H9 (cell line): ENCODE results near the gene GPALPP1. TPM values are rescaled to one million over a fixed set of nuclear protein-coding genes. Genes with fewer than 3 reads are reported as not detected.

Experiments
- DNase-seq: peaks from one replicate; pipeline ENCODE4 v3.0.0-alpha.2; 2017
- H2AFZ ChIP-seq: one replicate; pipeline ENCODE4 v1.6.1; 2013; ENCODE audit warnings: mild to moderate bottlenecking, low read length, control low read depth, moderate library complexity
- H2AK5ac ChIP-seq: 2 replicates; pipeline ENCODE4 v1.6.1; 2013; ENCODE audit warnings: low read length, control low read depth, mixed read lengths; ENCODE audit not compliant: insufficient read length
- H2BK120ac ChIP-seq: one replicate; pipeline ENCODE4 v1.6.1; 2013; ENCODE audit warnings: low read depth, mild to moderate bottlenecking, low read length, control low read depth, inconsistent platforms; ENCODE audit not compliant: poor library complexity, severe bottlenecking
- H2BK12ac ChIP-seq: 2 replicates; pipeline ENCODE4 v1.6.1; 2013; ENCODE audit warnings: low read length, control low read depth, mixed read lengths, low read depth; ENCODE audit not compliant: insufficient read length
- H2BK15ac ChIP-seq: 2 replicates; pipeline ENCODE4 v1.6.1; 2013; ENCODE audit warnings: low read depth, low read length, control low read depth
- H2BK20ac ChIP-seq: one replicate; pipeline ENCODE4 v1.6.1; 2013; ENCODE audit warnings: low read depth, mild to moderate bottlenecking, low read length, control low read depth, inconsistent platforms; ENCODE audit not compliant: poor library complexity, severe bottlenecking
- H2BK5ac ChIP-seq: 2 replicates; pipeline ENCODE4 v1.6.1; 2013; ENCODE audit warnings: low read length, control low read depth, mixed read lengths; ENCODE audit not compliant: insufficient read length
- H3K14ac ChIP-seq: 2 replicates; pipeline ENCODE4 v1.6.1; 2013; ENCODE audit warnings: low read length, control low read depth; ENCODE audit not compliant: insufficient read depth
- H3K18ac ChIP-seq: 2 replicates; pipeline ENCODE4 v1.6.1; 2013; ENCODE audit warnings: low read depth, mild to moderate bottlenecking, mixed read lengths, low read length, control low read depth; ENCODE audit not compliant: insufficient read length
- H3K23ac ChIP-seq: 2 replicates; pipeline ENCODE4 v1.6.1; 2013; ENCODE audit warnings: low read length, control low read depth, mixed read lengths, low read depth; ENCODE audit not compliant: insufficient read length
- H3K23me2 ChIP-seq: 2 replicates; pipeline ENCODE4 v1.6.1; 2013; ENCODE audit warnings: low read depth, mild to moderate bottlenecking, mixed read lengths, low read length, control low read depth; ENCODE audit not compliant: insufficient read length, poor library complexity, severe bottlenecking
- H3K27ac ChIP-seq: 2 replicates; pipeline ENCODE4 v1.5.1; 2013; ENCODE audit warnings: low read length, control low read depth, mixed read lengths, low read depth; ENCODE audit not compliant: insufficient read length
- H3K27me3 ChIP-seq: 2 replicates; pipeline ENCODE4 v1.6.1; 2013; ENCODE audit warnings: low read length, control low read depth, inconsistent platforms; ENCODE audit not compliant: insufficient read depth
- H3K4ac ChIP-seq: 2 replicates; pipeline ENCODE4 v1.6.1; 2013; ENCODE audit warnings: low read depth, mild to moderate bottlenecking, control low read depth, inconsistent platforms, low read length, moderate library complexity
- H3K4me1 ChIP-seq: 2 replicates; pipeline ENCODE4 v1.6.1; 2013; ENCODE audit warnings: low read length, control low read depth, inconsistent platforms; ENCODE audit not compliant: insufficient read depth
- H3K4me2 ChIP-seq: 2 replicates; pipeline ENCODE4 v1.6.1; 2013; ENCODE audit warnings: low read length, control low read depth, mixed read lengths; ENCODE audit not compliant: insufficient read length, insufficient read depth
- H3K56ac ChIP-seq: 2 replicates; pipeline ENCODE4 v1.6.1; 2013; ENCODE audit warnings: low read depth, mild to moderate bottlenecking, mixed read lengths, low read length, control low read depth; ENCODE audit not compliant: insufficient read length
- H3K79me1 ChIP-seq: 2 replicates; pipeline ENCODE4 v1.6.1; 2013; ENCODE audit warnings: low read depth, mild to moderate bottlenecking, moderate library complexity, low read length, control low read depth, inconsistent platforms; ENCODE audit not compliant: insufficient read depth, poor library complexity, severe bottlenecking
- H3K79me2 ChIP-seq: 2 replicates; pipeline ENCODE4 v1.6.1; 2013; ENCODE audit warnings: low read length, control low read depth, inconsistent platforms; ENCODE audit not compliant: insufficient read depth
- H3K9ac ChIP-seq: 2 replicates; pipeline ENCODE4 v1.6.1; 2013; ENCODE audit warnings: low read length, control low read depth, mixed read lengths; ENCODE audit not compliant: insufficient read length; ENCODE audit errors: extremely low read depth
- H3K9me3 ChIP-seq: one replicate; pipeline ENCODE4 v1.6.1; 2013; ENCODE audit warnings: low read depth, low read length, inconsistent platforms; ENCODE audit not compliant: control insufficient read depth
- H3T11ph ChIP-seq: one replicate; pipeline ENCODE4 v1.6.1; 2013; ENCODE audit warnings: mild to moderate bottlenecking, low read length, control low read depth, inconsistent platforms
- H4K20me1 ChIP-seq: one replicate; pipeline ENCODE4 v1.6.1; 2013; ENCODE audit not compliant: control insufficient read depth, insufficient read length, insufficient read depth
- H4K5ac ChIP-seq: 2 replicates; pipeline ENCODE4 v1.6.1; 2013; ENCODE audit warnings: low read depth, mild to moderate bottlenecking, mixed read lengths, low read length, control low read depth; ENCODE audit not compliant: insufficient read length
- H4K8ac ChIP-seq: replicated peaks from 2 replicates; pipeline ENCODE4 v1.6.1; 2013; ENCODE audit warnings: low read length, control low read depth, mixed read lengths, low read depth; ENCODE audit not compliant: insufficient read length
- H4K91ac ChIP-seq: 2 replicates; pipeline ENCODE4 v1.6.1; 2013; ENCODE audit warnings: low read depth, mild to moderate bottlenecking, moderate library complexity, mixed read lengths, low read length, control low read depth; ENCODE audit not compliant: insufficient read length
- H3K27ac Mint-ChIP-seq, 3 experiments: 2 replicates in 2 of 3; 3 replicates in 1 of 3; pipeline ENCODE4 v1.8.0; 2020 to 2021; ENCODE audit warnings: mixed read lengths in 3 of 3, mild to moderate bottlenecking in 1 of 3, moderate library complexity in 1 of 3
- H3K27me3 Mint-ChIP-seq: 2 replicates; pipeline ENCODE4 v1.8.0; 2021; ENCODE audit warnings: low read depth, mild to moderate bottlenecking, moderate library complexity, mixed read lengths
- H3K36me3 Mint-ChIP-seq, 3 experiments: 2 replicates in 2 of 3; 3 replicates in 1 of 3; pipeline ENCODE4 v1.8.0; 2020 to 2021; ENCODE audit warnings: low read depth in 3 of 3, mixed read lengths in 3 of 3; ENCODE audit not compliant: insufficient read depth in 1 of 3
- H3K4me1 Mint-ChIP-seq, 2 experiments: 2 replicates each; pipeline ENCODE4 v1.8.0; 2020; ENCODE audit warnings: mixed read lengths in 2 of 2
- H3K4me3 Mint-ChIP-seq, 2 experiments: 2 replicates in 1 of 2; 3 replicates in 1 of 2; pipeline ENCODE4 v1.8.0; 2020 to 2021; ENCODE audit warnings: mild to moderate bottlenecking in 2 of 2, mixed read lengths in 2 of 2, moderate library complexity in 1 of 2
- H3K9me3 Mint-ChIP-seq, 2 experiments: 2 replicates in 1 of 2; 3 replicates in 1 of 2; pipeline ENCODE4 v1.8.0; 2020; ENCODE audit warnings: mild to moderate bottlenecking in 2 of 2, mixed read lengths in 2 of 2, moderate library complexity in 1 of 2
- WGBS: extraction: QIAGEN DNeasy Blood & Tissue Kit; methylation state at CpG from one replicate; pipeline ENCODE4 v1.1.7; 2013; ENCODE audit warnings: missing lambda C conversion rate, low lambda C conversion rate, mixed read lengths; ENCODE audit not compliant: insufficient read length; ENCODE audit errors: extremely low coverage; 5-methylcytosine and 5-hydroxymethylcytosine counted together
- total RNA-seq: library from RNA; stranded (reverse); gene quantifications from 2 replicates; pipeline ENCODE4 v1.2.1, GENCODE V29; 2021
- TF ChIP-seq, protein P1 (sequence below): fragments of 200-600 bp; sonication (generic); conservative IDR thresholded peaks from 3 replicates; pipeline ENCODE4 v1.8.0; 2021; ENCODE audit warnings: antibody characterized with exemption, mild to moderate bottlenecking

GPALPP1 gene
- total RNA-seq, 1 experiment from 2014 or later = 21.9 TPM

DNA sequence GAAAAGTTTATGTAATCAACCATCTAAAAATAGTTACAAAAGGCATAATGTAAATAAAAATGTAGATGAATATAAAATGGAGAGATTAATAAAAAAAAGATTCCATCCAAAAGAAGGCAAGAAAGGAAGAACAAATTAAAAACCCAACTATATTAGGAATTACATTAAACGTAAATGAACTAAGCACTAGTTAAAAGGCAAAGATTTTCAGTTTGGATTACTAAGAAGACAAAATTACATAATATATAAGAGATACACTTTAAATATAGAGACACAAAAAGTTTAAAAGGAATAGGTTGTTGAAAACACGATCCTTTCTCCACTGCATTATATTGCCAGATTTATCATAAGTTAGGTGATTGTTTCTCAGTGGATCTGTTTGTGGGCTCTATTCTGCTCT is 27.3 kb upstream of the GPALPP1 start:
- H2BK5ac ChIP-seq = no peak overlapping the region
- H3K4me1 ChIP-seq = no peaks in the 10 kb centered on the region
- no peak overlapping the region for H3K27ac Mint-ChIP-seq
- H4K91ac ChIP-seq = no peak overlapping the region
- H3K14ac ChIP-seq = no peak overlapping the region
- H2BK20ac ChIP-seq = no peak overlapping the region
- no peak overlapping the region for H3T11ph ChIP-seq
- H3K27me3 Mint-ChIP-seq = no peaks in the 10 kb centered on the region
- H3K4ac ChIP-seq = no peak overlapping the region
- no peak overlapping the region for H3K4me2 ChIP-seq
- no peak overlapping the region for H3K4me3 Mint-ChIP-seq
- no CpG with 5 or more reads among the region's 2 CpGs for WGBS
- H3K79me1 ChIP-seq = no peaks in the 10 kb centered on the region
- no peak overlapping the region for H2BK15ac ChIP-seq
- no peaks in the 10 kb centered on the region for H3K4me1 Mint-ChIP-seq
- no peak overlapping the region for H3K27ac ChIP-seq
- DNase-seq = no peak
- H3K79me2 ChIP-seq = 0 out of 2 replicates have a peak, but pooled peaks cover 2% of the 10 kb centered on the region
- peaks cover 6% of the 10 kb centered on the region for H3K9me3 ChIP-seq
- no peak overlapping the region for H2BK120ac ChIP-seq
- no peak overlapping the region for H3K23ac ChIP-seq
- H3K18ac ChIP-seq = no peak overlapping the region
- no peak overlapping the region for H3K9ac ChIP-seq
- no peaks in the 10 kb centered on the region for H4K20me1 ChIP-seq
- H4K5ac ChIP-seq = no peak overlapping the region
- no peak overlapping the region for H3K56ac ChIP-seq
- no peaks in the 10 kb centered on the region for H3K23me2 ChIP-seq
- H2AK5ac ChIP-seq = no peak overlapping the region
- no peak overlapping the region for H2AFZ ChIP-seq
- no peak overlapping the region for H4K8ac ChIP-seq
- H3K36me3 Mint-ChIP-seq = peaks cover 56 to 67% (median 64%) of the 10 kb centered on the region in 3 experiments
- TF ChIP-seq, protein P1, sequence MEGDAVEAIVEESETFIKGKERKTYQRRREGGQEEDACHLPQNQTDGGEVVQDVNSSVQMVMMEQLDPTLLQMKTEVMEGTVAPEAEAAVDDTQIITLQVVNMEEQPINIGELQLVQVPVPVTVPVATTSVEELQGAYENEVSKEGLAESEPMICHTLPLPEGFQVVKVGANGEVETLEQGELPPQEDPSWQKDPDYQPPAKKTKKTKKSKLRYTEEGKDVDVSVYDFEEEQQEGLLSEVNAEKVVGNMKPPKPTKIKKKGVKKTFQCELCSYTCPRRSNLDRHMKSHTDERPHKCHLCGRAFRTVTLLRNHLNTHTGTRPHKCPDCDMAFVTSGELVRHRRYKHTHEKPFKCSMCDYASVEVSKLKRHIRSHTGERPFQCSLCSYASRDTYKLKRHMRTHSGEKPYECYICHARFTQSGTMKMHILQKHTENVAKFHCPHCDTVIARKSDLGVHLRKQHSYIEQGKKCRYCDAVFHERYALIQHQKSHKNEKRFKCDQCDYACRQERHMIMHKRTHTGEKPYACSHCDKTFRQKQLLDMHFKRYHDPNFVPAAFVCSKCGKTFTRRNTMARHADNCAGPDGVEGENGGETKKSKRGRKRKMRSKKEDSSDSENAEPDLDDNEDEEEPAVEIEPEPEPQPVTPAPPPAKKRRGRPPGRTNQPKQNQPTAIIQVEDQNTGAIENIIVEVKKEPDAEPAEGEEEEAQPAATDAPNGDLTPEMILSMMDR = no peak
- no peak overlapping the region for H2BK12ac ChIP-seq
- H3K9me3 Mint-ChIP-seq = peaks cover 28% of the 10 kb centered on the region in 2 experiments
- no peaks in the 10 kb centered on the region for H3K27me3 ChIP-seq
